GM18907 (cell line): Measurements from ENCODE around the gene POLD1.

Experiments
- ATAC-seq: cut with Tn5 transposase; IDR thresholded peaks from one replicate; pipeline ENCODE4 v1.9.1; 2021; ENCODE audit warnings: mild to moderate bottlenecking, moderate library complexity; ENCODE audit not compliant: unreplicated experiment

The POLD1 gene

GRCh38 chr19:50365434-50366306 is 18.5 kb upstream of the POLD1 start, which contains the start of gene NAPSA:
NAPSA (minus strand) TSS chr19:50365639; CDS start chr19:50365621, 18 bp downstream.
- ATAC-seq = no peak

DNA sequence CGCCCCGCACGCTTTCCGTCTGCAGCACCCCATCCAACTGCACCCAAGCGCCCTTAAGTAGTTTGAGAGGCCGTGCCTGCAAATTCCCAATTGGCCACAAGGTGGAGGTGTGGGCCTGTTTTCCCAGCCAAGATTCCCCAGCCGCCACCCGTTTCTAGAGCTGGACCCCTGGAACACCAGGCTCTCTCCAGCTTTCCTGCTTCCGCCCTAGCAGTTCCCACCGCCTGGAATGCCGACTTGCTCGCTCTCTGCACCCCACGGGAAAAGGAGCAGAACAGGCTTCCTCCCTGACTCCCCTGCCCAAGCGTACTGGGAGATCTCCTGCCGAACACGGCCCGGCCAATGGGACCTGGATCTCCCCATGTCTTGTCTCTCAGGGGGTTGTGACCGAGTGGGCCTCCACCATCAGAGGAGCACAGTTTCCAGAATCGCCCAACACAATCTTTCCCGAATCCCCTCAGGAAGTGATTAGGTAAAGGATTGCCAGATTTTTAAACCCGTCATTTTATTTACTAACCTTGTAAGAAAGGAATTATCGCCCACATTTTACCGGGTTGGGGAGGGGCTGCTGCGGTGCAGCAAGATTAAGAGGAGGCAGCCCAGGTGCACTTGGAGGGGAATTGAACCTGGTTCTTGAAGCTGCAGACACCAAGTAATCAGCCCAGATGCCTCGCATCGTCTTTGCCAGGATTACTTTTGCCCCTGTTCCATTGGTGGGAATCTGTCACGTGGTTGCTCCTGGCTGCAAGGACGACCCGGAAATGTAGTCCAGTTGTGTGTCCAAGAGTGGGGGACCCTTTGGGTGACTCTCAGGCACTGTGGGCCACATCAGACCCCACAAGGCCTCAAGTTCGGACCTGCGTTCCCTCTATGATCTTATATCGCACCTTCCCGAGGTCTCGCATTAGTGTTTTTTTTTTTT is 15.2 kb upstream of the POLD1 start:
- peak; percentile 48 for ATAC-seq

- ATAC-seq = no peak
These were observed 12.2 kb upstream of the POLD1 start for GRCh38 chr19:50371914-50372475.

DNA sequence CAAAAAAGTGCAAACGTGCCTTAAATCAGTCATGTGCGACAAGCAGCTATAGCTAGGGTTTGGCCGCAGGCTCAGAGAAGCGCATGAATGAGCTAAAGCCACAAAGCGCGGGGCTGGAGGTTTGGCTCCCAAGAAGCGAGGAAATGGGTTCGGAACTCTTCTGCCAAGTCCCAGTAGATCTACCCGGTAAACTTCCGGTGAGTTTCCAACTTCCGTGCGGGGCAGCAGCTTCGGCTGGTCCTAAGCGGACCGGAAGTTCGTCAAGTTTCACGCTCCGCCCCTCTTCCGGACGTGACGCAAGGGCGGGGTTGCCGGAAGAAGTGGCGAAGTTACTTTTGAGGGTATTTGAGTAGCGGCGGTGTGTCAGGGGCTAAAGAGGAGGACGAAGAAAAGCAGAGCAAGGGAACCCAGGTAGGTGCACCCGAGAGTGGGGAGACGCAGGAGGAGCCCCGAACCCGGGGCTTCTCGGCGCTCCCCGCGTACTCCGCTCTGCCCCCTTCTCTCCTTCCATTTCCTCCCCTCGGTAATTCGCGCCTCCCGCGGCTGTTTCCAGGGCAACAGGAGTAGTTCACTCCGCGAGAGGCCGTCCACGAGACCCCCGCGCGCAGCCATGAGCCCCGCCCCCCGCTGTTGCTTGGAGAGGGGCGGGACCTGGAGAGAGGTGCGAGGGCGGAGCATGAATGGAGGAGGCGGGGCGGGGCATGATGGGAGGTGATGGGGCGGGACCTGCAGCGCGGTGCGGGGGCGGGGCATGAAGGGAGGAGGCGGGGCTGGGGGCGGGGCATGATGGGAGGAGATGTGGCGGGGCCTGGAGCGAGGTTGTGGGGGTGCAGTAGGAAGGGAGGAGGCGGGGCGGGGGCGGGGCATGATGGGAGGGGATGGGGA is 7.7 kb upstream of the POLD1 start, which contains the start of gene NR1H2:
Gene NR1H2 (plus strand): TSS at position 292 of the 885 bp plus-strand sequence. CDS start 1,149 bp downstream, outside the sequence.
- ATAC-seq = peak; percentile 83

DNA sequence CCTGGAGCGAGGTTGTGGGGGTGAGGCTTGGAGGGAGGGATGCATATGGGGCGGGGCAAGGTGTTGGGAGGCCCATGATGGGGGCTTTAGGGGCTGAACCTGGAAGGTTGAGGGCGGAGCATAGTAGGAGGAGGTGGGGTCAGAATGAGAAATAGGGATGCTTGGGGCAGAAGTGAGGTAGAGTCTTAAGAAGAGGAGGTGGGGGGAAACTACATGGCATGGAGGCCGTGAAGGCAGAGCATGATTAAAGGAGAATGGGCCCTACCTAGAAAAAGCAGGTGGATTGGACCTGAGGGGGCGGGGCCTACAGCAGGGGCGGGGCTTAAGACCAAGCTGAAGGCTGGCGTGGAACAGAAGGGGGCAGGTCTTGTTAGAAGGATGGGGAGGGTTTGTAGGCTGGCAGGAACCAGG is 7.1 kb upstream of the POLD1 start:
- no peak for ATAC-seq

DNA sequence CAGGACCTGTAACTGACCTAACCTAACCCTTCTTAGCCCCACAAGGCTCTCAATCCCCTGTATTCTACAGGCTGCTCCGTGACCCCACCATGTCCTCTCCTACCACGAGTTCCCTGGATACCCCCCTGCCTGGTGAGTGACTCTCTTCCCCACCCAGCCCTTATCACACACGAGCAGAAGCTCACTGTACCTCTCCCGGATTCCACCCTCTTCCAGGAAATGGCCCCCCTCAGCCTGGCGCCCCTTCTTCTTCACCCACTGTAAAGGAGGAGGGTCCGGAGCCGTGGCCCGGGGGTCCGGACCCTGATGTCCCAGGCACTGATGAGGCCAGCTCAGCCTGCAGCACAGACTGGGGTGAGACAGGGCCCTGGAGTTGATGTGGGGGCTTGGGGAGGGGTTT is 6.6 kb upstream of the POLD1 start:
- no peak for ATAC-seq

DNA sequence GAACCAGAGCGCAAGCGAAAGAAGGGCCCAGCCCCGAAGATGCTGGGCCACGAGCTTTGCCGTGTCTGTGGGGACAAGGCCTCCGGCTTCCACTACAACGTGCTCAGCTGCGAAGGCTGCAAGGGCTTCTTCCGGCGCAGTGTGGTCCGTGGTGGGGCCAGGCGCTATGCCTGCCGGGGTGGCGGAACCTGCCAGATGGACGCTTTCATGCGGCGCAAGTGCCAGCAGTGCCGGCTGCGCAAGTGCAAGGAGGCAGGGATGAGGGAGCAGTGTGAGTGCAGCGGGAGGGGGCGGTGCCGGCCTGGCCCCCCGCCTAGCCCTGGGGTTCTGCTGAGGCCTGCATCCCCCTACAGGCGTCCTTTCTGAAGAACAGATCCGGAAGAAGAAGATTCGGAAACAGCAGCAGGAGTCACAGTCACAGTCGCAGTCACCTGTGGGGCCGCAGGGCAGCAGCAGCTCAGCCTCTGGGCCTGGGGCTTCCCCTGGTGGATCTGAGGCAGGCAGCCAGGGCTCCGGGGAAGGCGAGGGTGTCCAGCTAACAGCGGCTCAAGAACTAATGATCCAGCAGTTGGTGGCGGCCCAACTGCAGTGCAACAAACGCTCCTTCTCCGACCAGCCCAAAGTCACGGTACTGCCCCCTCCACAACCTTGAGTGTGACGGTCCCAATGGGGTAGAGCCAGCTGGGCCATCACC is 5.8 kb upstream of the POLD1 start:
- ATAC-seq = no peak

DNA sequence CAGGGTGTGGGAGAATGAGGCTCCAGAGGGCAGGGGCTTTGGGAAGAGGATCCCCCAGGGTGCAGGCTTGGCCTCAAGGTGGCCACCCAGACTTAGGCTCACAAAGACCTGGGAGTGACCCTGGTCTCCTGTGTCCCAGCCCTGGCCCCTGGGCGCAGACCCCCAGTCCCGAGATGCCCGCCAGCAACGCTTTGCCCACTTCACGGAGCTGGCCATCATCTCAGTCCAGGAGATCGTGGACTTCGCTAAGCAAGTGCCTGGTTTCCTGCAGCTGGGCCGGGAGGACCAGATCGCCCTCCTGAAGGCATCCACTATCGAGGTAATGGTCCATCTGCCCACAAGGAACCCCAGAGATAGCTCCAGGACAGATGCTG is 5.3 kb upstream of the POLD1 start:
- ATAC-seq = no peak

DNA sequence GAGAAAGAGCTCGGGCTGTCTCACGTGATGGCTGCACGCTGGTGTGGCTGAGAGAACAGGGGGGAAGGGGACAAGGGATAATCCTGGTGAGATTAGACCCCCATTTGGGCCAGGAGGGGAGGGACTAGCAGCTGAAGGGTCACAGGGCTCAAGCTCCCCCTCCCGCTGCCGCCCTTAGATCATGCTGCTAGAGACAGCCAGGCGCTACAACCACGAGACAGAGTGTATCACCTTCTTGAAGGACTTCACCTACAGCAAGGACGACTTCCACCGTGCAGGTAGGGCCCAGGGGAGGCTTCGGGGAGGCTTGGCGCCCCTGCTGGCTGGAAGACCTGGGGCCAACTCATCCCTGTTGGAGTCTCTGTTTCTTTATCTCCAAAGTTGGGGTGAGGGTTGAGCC is 4.5 kb upstream of the POLD1 start:
- no peak for ATAC-seq

GRCh38 chr19:50380137-50380536 is 4.0 kb upstream of the POLD1 start:
- ATAC-seq = no peak

GRCh38 chr19:50380751-50381151 is 3.4 kb upstream of the POLD1 start:
- no peak for ATAC-seq

DNA sequence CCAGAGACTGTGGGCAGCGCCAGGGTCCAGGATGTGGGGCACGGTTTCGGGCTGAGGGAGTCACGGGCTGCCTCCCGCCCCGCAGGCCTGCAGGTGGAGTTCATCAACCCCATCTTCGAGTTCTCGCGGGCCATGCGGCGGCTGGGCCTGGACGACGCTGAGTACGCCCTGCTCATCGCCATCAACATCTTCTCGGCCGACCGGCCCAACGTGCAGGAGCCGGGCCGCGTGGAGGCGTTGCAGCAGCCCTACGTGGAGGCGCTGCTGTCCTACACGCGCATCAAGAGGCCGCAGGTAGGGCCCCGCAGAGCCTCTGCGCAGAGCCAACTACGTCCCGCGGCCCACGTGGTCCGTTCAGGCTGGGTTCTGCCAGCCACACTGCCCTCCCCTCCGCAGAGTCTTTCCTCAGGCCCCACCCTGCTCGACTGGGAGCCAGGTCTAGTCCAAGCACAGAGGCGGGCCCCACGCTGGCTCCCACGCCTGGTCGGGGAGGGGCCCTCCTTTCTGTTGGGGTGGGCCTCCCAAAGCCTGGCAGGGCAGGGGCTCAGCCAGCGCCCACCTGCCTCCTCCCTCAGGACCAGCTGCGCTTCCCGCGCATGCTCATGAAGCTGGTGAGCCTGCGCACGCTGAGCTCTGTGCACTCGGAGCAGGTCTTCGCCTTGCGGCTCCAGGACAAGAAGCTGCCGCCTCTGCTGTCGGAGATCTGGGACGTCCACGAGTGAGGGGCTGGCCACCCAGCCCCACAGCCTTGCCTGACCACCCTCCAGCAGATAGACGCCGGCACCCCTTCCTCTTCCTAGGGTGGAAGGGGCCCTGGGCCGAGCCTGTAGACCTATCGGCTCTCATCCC is 2.0 kb upstream of the POLD1 start:
- ATAC-seq = no peak

DNA sequence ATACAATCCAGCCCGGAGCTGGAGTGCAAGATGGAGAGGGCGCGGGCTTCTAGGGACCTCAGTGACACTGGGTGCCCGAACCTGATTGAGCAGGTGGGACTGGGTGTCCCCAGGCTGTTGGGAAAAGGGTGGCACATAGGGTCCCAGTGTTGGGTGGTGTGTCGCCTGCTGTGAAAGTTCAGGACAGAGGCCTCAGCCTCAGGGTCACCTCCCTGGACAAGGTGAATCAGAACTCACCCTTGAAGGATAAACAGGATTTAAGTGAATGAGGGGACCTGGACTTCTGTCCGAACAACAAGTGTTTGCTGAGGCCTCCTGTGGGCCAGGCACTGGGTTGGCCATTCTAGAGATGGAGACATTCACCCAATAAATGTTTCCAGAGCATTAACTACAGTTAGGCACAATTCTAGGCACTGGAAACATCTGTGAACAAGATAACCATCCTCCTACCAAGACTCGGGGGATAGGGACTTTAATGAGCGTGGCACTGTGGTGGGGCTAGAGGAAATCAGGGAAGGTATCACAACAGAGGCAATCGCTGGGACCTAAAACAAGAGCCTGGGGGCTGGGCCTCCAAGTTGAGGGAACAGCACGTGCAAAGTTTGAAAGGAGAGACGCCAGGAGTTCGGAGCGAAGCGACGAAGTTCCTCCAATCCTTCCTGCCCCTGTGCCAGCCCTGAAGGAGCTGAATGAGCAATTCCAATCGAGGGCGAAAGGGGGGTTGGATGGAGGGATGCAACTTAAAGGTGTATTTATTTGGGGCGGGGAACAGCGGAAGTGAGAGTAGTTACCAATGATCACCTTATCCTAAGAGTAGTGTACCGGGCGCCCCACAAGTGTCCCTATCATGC is 921 bp upstream of the POLD1 start:
- no peak for ATAC-seq

- ATAC-seq = no peak
These were observed 763 bp downstream of the POLD1 start for GRCh38 chr19:50384685-50385535.

- no peak for ATAC-seq
These were observed 3.2 kb downstream of the POLD1 start for GRCh38 chr19:50387176-50387867.

- no peak for ATAC-seq
These were observed 3.7 kb downstream of the POLD1 start for GRCh38 chr19:50387868-50388245.
